ENCODE data around the gene OR6N2. TPM values are rescaled to one million over a fixed set of nuclear protein-coding genes. Genes with fewer than 3 reads are reported as not detected.

OR6N2 gene
- total and polyA plus RNA-seq, 12 donors = not detected

DNA sequence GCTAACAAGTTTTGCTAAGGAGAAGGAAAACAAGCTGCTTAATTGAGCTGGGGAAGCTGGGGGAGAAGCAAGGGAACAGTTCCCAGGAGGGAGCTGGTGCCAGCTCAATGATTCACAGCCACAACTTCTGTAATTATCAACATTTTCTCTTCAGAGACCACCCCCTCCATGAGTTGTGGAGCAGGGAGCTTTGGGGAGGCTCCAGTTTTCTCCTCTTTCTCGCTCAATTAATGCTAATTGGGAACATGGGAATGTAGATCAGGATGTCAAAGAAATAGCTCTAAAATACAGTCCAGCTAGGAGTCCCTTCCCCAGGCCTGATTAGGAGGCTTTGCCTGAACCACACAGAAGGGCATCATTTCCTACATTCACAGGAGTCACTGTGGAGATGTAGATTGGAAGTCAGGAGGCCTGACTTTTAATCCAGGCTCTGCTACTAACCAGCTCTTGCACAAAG is 38.0 kb upstream of the OR6N2 start:
- Histone ChIP-seq H3K4me1 (replicated peaks in 1 of 2) (peaks cover 0 to 8% of the 10 kb centered on the region in 2 donors), H3K27me3 (no peaks in the 10 kb centered on the region), H3K9me3 (replicated peaks in 1 of 3) (no peaks in the 10 kb centered on the region), H3K4me3 (no peak overlapping the region), H3K36me3 (replicated peaks in 1 of 2) (no peaks in the 10 kb centered on the region), H3K27ac (peak overlapping the region in 2 of 5 donors; percentile 27 to 31)
- TF ChIP-seq POLR2A (IDR thresholded peaks at IDR 0.05) = no peak
- TF ChIP-seq, protein P1, sequence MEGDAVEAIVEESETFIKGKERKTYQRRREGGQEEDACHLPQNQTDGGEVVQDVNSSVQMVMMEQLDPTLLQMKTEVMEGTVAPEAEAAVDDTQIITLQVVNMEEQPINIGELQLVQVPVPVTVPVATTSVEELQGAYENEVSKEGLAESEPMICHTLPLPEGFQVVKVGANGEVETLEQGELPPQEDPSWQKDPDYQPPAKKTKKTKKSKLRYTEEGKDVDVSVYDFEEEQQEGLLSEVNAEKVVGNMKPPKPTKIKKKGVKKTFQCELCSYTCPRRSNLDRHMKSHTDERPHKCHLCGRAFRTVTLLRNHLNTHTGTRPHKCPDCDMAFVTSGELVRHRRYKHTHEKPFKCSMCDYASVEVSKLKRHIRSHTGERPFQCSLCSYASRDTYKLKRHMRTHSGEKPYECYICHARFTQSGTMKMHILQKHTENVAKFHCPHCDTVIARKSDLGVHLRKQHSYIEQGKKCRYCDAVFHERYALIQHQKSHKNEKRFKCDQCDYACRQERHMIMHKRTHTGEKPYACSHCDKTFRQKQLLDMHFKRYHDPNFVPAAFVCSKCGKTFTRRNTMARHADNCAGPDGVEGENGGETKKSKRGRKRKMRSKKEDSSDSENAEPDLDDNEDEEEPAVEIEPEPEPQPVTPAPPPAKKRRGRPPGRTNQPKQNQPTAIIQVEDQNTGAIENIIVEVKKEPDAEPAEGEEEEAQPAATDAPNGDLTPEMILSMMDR (IDR thresholded peaks at IDR 0.05) = no peak
- no peak for DNase-seq
- WGBS, 4 donors = 70 to 86% (median 81%) methylated on average over 1 of the region's 1 CpG
- intact Hi-C loops (cut with DNase I) = no loop called here

DNA sequence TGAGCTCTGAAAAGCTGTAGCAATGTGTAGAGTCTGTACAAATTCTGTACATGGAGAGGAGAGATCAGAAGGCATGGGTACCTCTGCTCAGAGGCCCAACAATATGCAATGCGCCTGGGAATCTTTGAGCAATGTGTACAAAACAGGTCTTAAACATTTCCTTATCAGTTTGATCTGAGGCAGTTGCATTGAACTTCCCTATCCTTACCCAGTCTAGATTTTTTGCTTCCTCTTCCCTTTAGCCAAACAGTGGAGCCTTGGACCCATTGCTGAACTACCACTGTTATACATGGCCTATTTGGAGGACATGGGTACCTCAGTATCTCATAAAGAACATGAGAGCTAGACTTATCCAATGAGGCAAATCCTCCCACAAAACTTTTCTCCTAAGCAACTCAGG is 37.6 kb upstream of the OR6N2 start:
- Histone ChIP-seq H3K9me3 (replicated peaks in 1 of 3) (no peaks in the 10 kb centered on the region), H3K4me3 (no peak overlapping the region), H3K27ac (peak overlapping the region in 2 of 5 donors; percentile 27 to 31), H3K27me3 (no peaks in the 10 kb centered on the region), H3K4me1 (replicated peaks in 1 of 2) (peaks cover 0 to 8% of the 10 kb centered on the region in 2 donors), H3K36me3 (replicated peaks in 1 of 2) (no peaks in the 10 kb centered on the region)
- 44 to 93% (median 81%) methylated on average over 1 of the region's 1 CpG for WGBS, 4 donors
- TF ChIP-seq, protein P1 (IDR thresholded peaks at IDR 0.05) = no peak
- TF ChIP-seq POLR2A (IDR thresholded peaks at IDR 0.05) = no peak
- DNase-seq = no peak
- intact Hi-C loops (cut with DNase I) = no loop called here

DNA sequence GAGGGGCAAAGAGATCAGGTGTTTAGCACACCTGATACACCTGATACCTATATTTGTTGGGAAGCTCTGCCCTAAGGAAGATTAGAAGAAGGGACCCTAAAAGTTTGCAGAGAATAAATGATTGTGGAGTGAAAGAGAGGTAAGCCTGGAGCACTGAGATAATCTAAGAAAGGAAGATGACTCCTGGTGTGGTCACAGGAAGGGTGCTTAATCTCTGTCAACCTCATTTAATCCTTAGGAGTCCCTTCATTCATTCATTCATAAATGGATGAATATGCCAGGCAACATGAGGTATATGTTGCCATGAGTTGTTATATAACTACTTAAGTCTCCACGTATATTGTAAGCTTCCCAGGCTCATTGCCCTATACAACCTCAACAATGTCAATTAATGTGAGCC is 34.0 kb upstream of the OR6N2 start:
- no peak overlapping the region for H3K4me3 ChIP-seq
- no peaks in the 10 kb centered on the region for H3K9me3 ChIP-seq (replicated peaks in 1 of 3)
- 0 to 83% (median 78%) methylated on average over 1 of the region's 1 CpG for WGBS, 4 donors
- intact Hi-C loops (cut with DNase I) = no loop called here
- H3K36me3 ChIP-seq (replicated peaks in 1 of 2) = no peaks in the 10 kb centered on the region
- TF ChIP-seq POLR2A (IDR thresholded peaks at IDR 0.05) = no peak
- TF ChIP-seq, protein P1 (IDR thresholded peaks at IDR 0.05) = no peak
- no peak for DNase-seq
- no peak overlapping the region for H3K27ac ChIP-seq
- H3K4me1 ChIP-seq (replicated peaks in 1 of 2) = peaks cover 0 to 8% of the 10 kb centered on the region in 2 donors
- H3K27me3 ChIP-seq = no peaks in the 10 kb centered on the region

DNA sequence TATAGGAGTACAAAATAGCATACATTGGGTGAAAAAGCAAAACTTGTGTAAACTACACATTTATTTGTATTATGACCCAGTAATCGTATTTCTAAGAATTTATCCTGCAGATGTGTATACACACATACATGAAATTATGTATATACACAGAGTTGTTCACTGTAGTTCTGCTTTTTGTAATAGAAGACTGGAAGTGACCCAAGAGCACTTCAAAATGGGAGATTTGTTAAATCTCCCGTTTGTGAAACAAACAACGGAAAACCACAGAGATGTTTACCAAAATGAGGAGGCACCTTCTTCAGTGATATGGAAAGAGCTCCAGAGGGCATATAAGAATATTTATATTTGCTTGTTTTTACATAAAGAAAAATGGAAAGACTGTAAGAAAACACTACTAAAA is 32.2 kb upstream of the OR6N2 start:
- Histone ChIP-seq H3K36me3 (replicated peaks in 1 of 2) (no peaks in the 10 kb centered on the region), H3K9me3 (replicated peaks in 1 of 3) (no peaks in the 10 kb centered on the region), H3K27ac (no peak overlapping the region), H3K4me1 (replicated peaks in 1 of 2) (no peaks in the 10 kb centered on the region), H3K4me3 (no peak overlapping the region), H3K27me3 (no peaks in the 10 kb centered on the region)
- intact Hi-C loops (cut with DNase I) = no loop called here
- 61 to 72% (median 67%) methylated on average over 3 of the region's 3 CpGs for WGBS, 4 donors
- TF ChIP-seq, protein P1 (IDR thresholded peaks at IDR 0.05) = no peak
- no peak for TF ChIP-seq POLR2A (IDR thresholded peaks at IDR 0.05)
- no peak for DNase-seq
